Testis (tissue), 3 donors: ENCODE data around the gene ANKRD44. TPM values are rescaled to one million over a fixed set of nuclear protein-coding genes. Genes with fewer than 3 reads are reported as not detected.

Experiments
- DNase-seq: peaks from one replicate; pipeline ENCODE4 v3.0.0-alpha.2; 2019
- H3K27ac ChIP-seq, 2 donors: fragments of 200-600 bp; sonication (generic); one replicate each; pipeline ENCODE4 v1.5.1; 2019
- H3K27me3 ChIP-seq: fragments of 200-600 bp; sonication (generic); one replicate; pipeline ENCODE4 v1.5.1; 2019
- H3K36me3 ChIP-seq: fragments of 200-600 bp; sonication (generic); one replicate; pipeline ENCODE4 v1.5.1; 2017; ENCODE audit warnings: low read depth; ENCODE audit errors: missing control alignments
- H3K4me1 ChIP-seq: fragments of 200-600 bp; sonication (generic); one replicate; pipeline ENCODE4 v1.5.1; 2019
- H3K4me3 ChIP-seq, 2 donors: fragments of 200-600 bp; sonication (generic); one replicate each; pipeline ENCODE4 v1.5.1; 2017 to 2019
- H3K9me3 ChIP-seq: fragments of 200-600 bp; sonication (generic); one replicate; pipeline ENCODE4 v1.5.1; 2017
- POLR2A ChIP-seq: fragments of 450-650 bp; IDR thresholded peaks from one replicate; pipeline ENCODE4 v1.6.1; 2017; ENCODE audit warnings: antibody characterized with exemption, mild to moderate bottlenecking, moderate library complexity
- whole genome bisulfite sequencing, 2 donors: methylation state at CpG; one replicate each; pipeline ENCODE4 v1.1.5; 2018; 5-methylcytosine and 5-hydroxymethylcytosine counted together
- intact Hi-C: fragments of 100-400 bp; cut with DNase I; formaldehyde crosslinking; loops from one replicate; pipeline ENCODE4 v1.15.1; 2023; ENCODE audit warnings: low total_unique reads
- polyA plus RNA-seq: library from polyadenylated mRNA; stranded (reverse); fragments of 350-450 nt; fragmentation: Illumina TruSeq; extraction: RNeasy Lipid Tissue Mini Kit (QIAGEN cat#74804); gene quantifications from one replicate; pipeline ENCODE4 v1.2.3, GENCODE V29; 2014; ENCODE audit warnings: low read depth, low replicate concordance; ENCODE audit not compliant: insufficient read depth
- total RNA-seq, 2 donors: library from RNA; depleted of rRNA; stranded (reverse); fragments of >200 nt; gene quantifications; one replicate each; pipeline ENCODE4 v1.2.3, GENCODE V29; 2016
- TF ChIP-seq, protein P1 (sequence below), 3 experiments: fragments of 450-650 bp in 2 of 3; fragments of 200-600 bp in 1 of 3; sonication (generic) in 1 of 3; IDR thresholded peaks; one replicate each; pipeline ENCODE4 v1.5.1; 2016 to 2019; ENCODE audit warnings: antibody characterized with exemption in 3 of 3, mild to moderate bottlenecking in 2 of 3, moderate library complexity in 1 of 3

Gene ANKRD44
- total and polyA plus RNA-seq, 3 donors from 2014 or later, result 11.2 to 14.5 (median 11.5) TPM

DNA sequence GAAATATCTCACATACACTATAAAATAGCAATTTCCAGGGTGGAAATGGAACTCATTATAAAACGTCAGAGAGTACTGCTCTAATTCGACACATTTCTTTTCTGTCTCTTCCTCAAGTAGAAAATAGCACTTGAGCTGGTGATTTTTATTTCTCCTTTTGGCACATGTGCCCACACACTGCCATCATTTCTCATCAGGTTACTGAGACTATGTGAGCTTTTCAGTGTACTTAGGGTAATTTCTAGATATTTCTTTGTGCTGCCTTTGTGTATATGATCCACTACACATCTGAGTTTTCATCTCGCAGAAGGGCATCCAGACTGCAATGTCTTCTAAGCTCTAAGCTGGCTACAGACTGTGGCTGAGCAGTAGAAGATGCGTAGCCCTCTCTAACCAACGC is 321.9 kb downstream of the ANKRD44 start:
- no peaks in the 10 kb centered on the region for H3K27me3 ChIP-seq
- TF ChIP-seq, protein P1, sequence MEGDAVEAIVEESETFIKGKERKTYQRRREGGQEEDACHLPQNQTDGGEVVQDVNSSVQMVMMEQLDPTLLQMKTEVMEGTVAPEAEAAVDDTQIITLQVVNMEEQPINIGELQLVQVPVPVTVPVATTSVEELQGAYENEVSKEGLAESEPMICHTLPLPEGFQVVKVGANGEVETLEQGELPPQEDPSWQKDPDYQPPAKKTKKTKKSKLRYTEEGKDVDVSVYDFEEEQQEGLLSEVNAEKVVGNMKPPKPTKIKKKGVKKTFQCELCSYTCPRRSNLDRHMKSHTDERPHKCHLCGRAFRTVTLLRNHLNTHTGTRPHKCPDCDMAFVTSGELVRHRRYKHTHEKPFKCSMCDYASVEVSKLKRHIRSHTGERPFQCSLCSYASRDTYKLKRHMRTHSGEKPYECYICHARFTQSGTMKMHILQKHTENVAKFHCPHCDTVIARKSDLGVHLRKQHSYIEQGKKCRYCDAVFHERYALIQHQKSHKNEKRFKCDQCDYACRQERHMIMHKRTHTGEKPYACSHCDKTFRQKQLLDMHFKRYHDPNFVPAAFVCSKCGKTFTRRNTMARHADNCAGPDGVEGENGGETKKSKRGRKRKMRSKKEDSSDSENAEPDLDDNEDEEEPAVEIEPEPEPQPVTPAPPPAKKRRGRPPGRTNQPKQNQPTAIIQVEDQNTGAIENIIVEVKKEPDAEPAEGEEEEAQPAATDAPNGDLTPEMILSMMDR (IDR thresholded peaks at IDR 0.05), result no peak
- WGBS, 2 donors, result 63 to 82% methylated on average over 5 of the region's 5 CpGs
- no peak overlapping the region for H3K4me3 ChIP-seq
- no peak for DNase-seq
- H3K9me3 ChIP-seq, result no peaks in the 10 kb centered on the region
- intact Hi-C loops, result no loop called here
- H3K27ac ChIP-seq, result no peak overlapping the region
- H3K4me1 ChIP-seq, result no peaks in the 10 kb centered on the region
- H3K36me3 ChIP-seq, result no peaks in the 10 kb centered on the region

- Histone ChIP-seq H3K36me3 (no peaks in the 10 kb centered on the region), H3K27me3 (no peaks in the 10 kb centered on the region), H3K4me3 (no peak overlapping the region), H3K4me1 (no peaks in the 10 kb centered on the region), H3K27ac (peak overlapping the region in 1 of 2 donors; percentile 78), H3K9me3 (no peaks in the 10 kb centered on the region)
- DNase-seq, result peak; percentile 18
- intact Hi-C loops, result no loop called here
- TF ChIP-seq, protein P1 (IDR thresholded peaks at IDR 0.05), result no peak
- no peak for TF ChIP-seq POLR2A
- WGBS, 2 donors, result 18 to 33% methylated on average over 6 of the region's 6 CpGs
Observed at GRCh38 chr2:196987649-196988364, 322.8 kb downstream of the ANKRD44 start.

GRCh38 chr2:196987298-196987648 is 323.3 kb downstream of the ANKRD44 start:
- DNase-seq, result no peak
- intact Hi-C loops, result no loop called here
- Histone ChIP-seq H3K9me3 (no peaks in the 10 kb centered on the region), H3K27ac (peak overlapping the region in 1 of 2 donors; percentile 78), H3K4me3 (no peak overlapping the region), H3K4me1 (no peaks in the 10 kb centered on the region), H3K27me3 (no peaks in the 10 kb centered on the region), H3K36me3 (no peaks in the 10 kb centered on the region)
- no peak for TF ChIP-seq POLR2A
- TF ChIP-seq, protein P1 (IDR thresholded peaks at IDR 0.05), result no peak
- 56 to 59% methylated on average over 1 of the region's 1 CpG for WGBS, 2 donors

GRCh38 chr2:196985511-196986183 is 324.9 kb downstream of the ANKRD44 start:
- intact Hi-C loops, result no loop called here
- no peaks in the 10 kb centered on the region for H3K27me3 ChIP-seq
- no peaks in the 10 kb centered on the region for H3K9me3 ChIP-seq
- no peak for TF ChIP-seq POLR2A
- TF ChIP-seq, protein P1 (IDR thresholded peaks at IDR 0.05), result no peak
- H3K4me3 ChIP-seq, result no peak overlapping the region
- H3K36me3 ChIP-seq, result no peaks in the 10 kb centered on the region
- H3K4me1 ChIP-seq, result no peaks in the 10 kb centered on the region
- H3K27ac ChIP-seq, result no peak overlapping the region
- WGBS, 2 donors, result 76 to 96% methylated on average over 3 of the region's 3 CpGs
- no peak for DNase-seq
